Gastrocnemius medialis (tissue), 4 donors: ENCODE data around the gene RIPK4. TPM values are rescaled to one million over a fixed set of nuclear protein-coding genes. Genes with fewer than 3 reads are reported as not detected.

Experiments
- ATAC-seq, 2 donors: fragments of 150-250 bp; one replicate each; pipeline ENCODE4 v1.9.1; 2016
- DNase-seq, 2 donors: peaks; one replicate each; pipeline ENCODE4 v3.0.0-alpha.2; 2019
- H3K27ac ChIP-seq, 4 donors: fragments of 200-600 bp; sonication (generic); 1 replicate in 1 of 4; 2 replicates in 3 of 4; pipeline ENCODE4 v1.5.1; 2016 to 2018; ENCODE audit warnings: mild to moderate bottlenecking in 2 of 4, moderate library complexity in 1 of 4
- H3K27me3 ChIP-seq, 3 donors: fragments of 200-600 bp; sonication (generic) in 2 of 3; 1 replicate in 1 of 3; 2 replicates in 2 of 3; pipeline versions ENCODE4 v1.5.1 to v1.6.0; 2016 to 2019; ENCODE audit warnings: mild to moderate bottlenecking in 1 of 3, moderate library complexity in 1 of 3
- H3K36me3 ChIP-seq, 2 donors: fragments of 200-600 bp; sonication (generic) in 1 of 2; one replicate each; pipeline ENCODE4 v1.5.1; 2017 to 2018
- H3K4me1 ChIP-seq, 2 donors: fragments of 200-600 bp; sonication (generic) in 1 of 2; one replicate each; pipeline ENCODE4 v1.5.1; 2016 to 2017; ENCODE audit warnings: mild to moderate bottlenecking in 2 of 2
- H3K4me3 ChIP-seq, 4 donors: fragments of 200-600 bp; sonication (generic) in 3 of 4; 1 replicate in 1 of 4; 2 replicates in 3 of 4; pipeline ENCODE4 v1.5.1; 2016 to 2019; ENCODE audit warnings: mild to moderate bottlenecking in 2 of 4
- H3K9me3 ChIP-seq, 3 donors: fragments of 200-600 bp; sonication (generic) in 2 of 3; 1 replicate in 1 of 3; 2 replicates in 2 of 3; pipeline ENCODE4 v1.5.1; 2016 to 2019
- CTCF ChIP-seq, 5 experiments: fragments of 450-650 bp in 3 of 5; fragments of 200-600 bp in 2 of 5; sonication (generic) in 2 of 5; IDR thresholded peaks in 4 of 5; conservative IDR thresholded peaks in 1 of 5; 1 replicate in 4 of 5; 2 replicates in 1 of 5; pipeline ENCODE4 v1.5.1; 2016 to 2019; ENCODE audit warnings: antibody characterized with exemption in 5 of 5, mild to moderate bottlenecking in 3 of 5, moderate library complexity in 3 of 5
- POLR2A ChIP-seq, 2 donors: fragments of 450-650 bp; IDR thresholded peaks; one replicate each; pipeline ENCODE4 v1.6.1; 2017; ENCODE audit warnings: antibody characterized with exemption in 2 of 2, mild to moderate bottlenecking in 2 of 2, moderate library complexity in 2 of 2
- in situ Hi-C, 4 donors: fragments of 200-750 bp; cut with MboI; loops; one replicate each; pipeline versions ENCODE4 v1.15.0 to v1.8.0; 2017; ENCODE audit warnings: low sequenced_read_pairs in 4 of 4
- intact Hi-C: fragments of 100-400 bp; cut with DNase I; formaldehyde crosslinking; loops from one replicate; pipeline ENCODE4 v1.15.1; 2023; ENCODE audit warnings: low total_unique reads
- total RNA-seq, 4 donors: library from RNA; depleted of rRNA; stranded (reverse); fragments of >200 nt; gene quantifications; one replicate each; pipeline versions ENCODE4 v1.1.0 to v1.2.3, GENCODE V29; 2016

RIPK4 gene
- total RNA-seq, 4 donors from 2014 or later = 0.04 to 0.07 TPM; not detected in 2

GRCh38 chr21:41772351-41773080, 5.7 kb upstream of the RIPK4 start:
- H3K27me3 ChIP-seq = peaks cover 35 to 49% (median 43%) of the 10 kb centered on the region in 3 donors
- no peaks in the 10 kb centered on the region for H3K9me3 ChIP-seq
- no peaks in the 10 kb centered on the region for H3K36me3 ChIP-seq
- intact Hi-C loops = no loop called here
- DNase-seq = no peak
- in situ Hi-C loops = loop anchor here in 3 of 4 donors (10.0 to 25.0 kb wide), 2 partner anchors 110 to 158 kb away; no protein-coding TSS in a partner anchor
- TF ChIP-seq CTCF (IDR thresholded peaks at IDR 0.05 in 4 of 5, conservative IDR thresholded peaks at IDR 0.05 in 1 of 5) (no peak), POLR2A (IDR thresholded peaks at IDR 0.05) (no peak)
- no peak overlapping the region for H3K4me3 ChIP-seq
- no peak for ATAC-seq
- no peak overlapping the region for H3K27ac ChIP-seq
- H3K4me1 ChIP-seq = peaks cover 12% of the 10 kb centered on the region in 2 donors

- peaks cover 45 to 58% (median 53%) of the 10 kb centered on the region in 3 donors for H3K27me3 ChIP-seq
- intact Hi-C loops = no loop called here
- no peak for DNase-seq
- peaks cover 15% of the 10 kb centered on the region in 2 donors for H3K4me1 ChIP-seq
- no peaks in the 10 kb centered on the region for H3K36me3 ChIP-seq
- no peaks in the 10 kb centered on the region for H3K9me3 ChIP-seq
- H3K4me3 ChIP-seq = no peak overlapping the region
- no peak overlapping the region for H3K27ac ChIP-seq
- ATAC-seq = no peak
- TF ChIP-seq CTCF (IDR thresholded peaks at IDR 0.05 in 4 of 5, conservative IDR thresholded peaks at IDR 0.05 in 1 of 5) (no peak), POLR2A (IDR thresholded peaks at IDR 0.05) (no peak)
- in situ Hi-C loops = loop anchor here in 3 of 4 donors (10.0 to 25.0 kb wide), 2 partner anchors 109 to 157 kb away; no protein-coding TSS in a partner anchor
Measured at GRCh38 chr21:41771625-41771945, 4.7 kb upstream of the RIPK4 start.

GRCh38 chr21:41770901-41771624, 4.2 kb upstream of the RIPK4 start:
- no peak overlapping the region for H3K27ac ChIP-seq
- H3K4me3 ChIP-seq = no peak overlapping the region
- peaks cover 50 to 63% (median 58%) of the 10 kb centered on the region in 3 donors for H3K27me3 ChIP-seq
- in situ Hi-C loops = loop anchor here in 3 of 4 donors (10.0 to 25.0 kb wide), 2 partner anchors 109 to 156 kb away; no protein-coding TSS in a partner anchor
- no peak for DNase-seq
- H3K9me3 ChIP-seq = no peaks in the 10 kb centered on the region
- intact Hi-C loops = no loop called here
- TF ChIP-seq CTCF (IDR thresholded peaks at IDR 0.05 in 4 of 5, conservative IDR thresholded peaks at IDR 0.05 in 1 of 5) (no peak), POLR2A (IDR thresholded peaks at IDR 0.05) (no peak)
- no peaks in the 10 kb centered on the region for H3K36me3 ChIP-seq
- peaks cover 15% of the 10 kb centered on the region in 2 donors for H3K4me1 ChIP-seq
- no peak for ATAC-seq

GRCh38 chr21:41769933-41770332, 3.1 kb upstream of the RIPK4 start:
- no peaks in the 10 kb centered on the region for H3K9me3 ChIP-seq
- TF ChIP-seq CTCF (IDR thresholded peaks at IDR 0.05 in 4 of 5, conservative IDR thresholded peaks at IDR 0.05 in 1 of 5) (no peak), POLR2A (IDR thresholded peaks at IDR 0.05) (no peak)
- intact Hi-C loops (no loop called here), in situ Hi-C loops (loop anchor here in 3 of 4 donors (10.0 to 25.0 kb wide), 2 partner anchors 108 to 155 kb away; no protein-coding TSS in a partner anchor)
- no peaks in the 10 kb centered on the region for H3K36me3 ChIP-seq
- ATAC-seq = no peak
- no peak overlapping the region for H3K4me3 ChIP-seq
- H3K27ac ChIP-seq = no peak overlapping the region
- peaks cover 15% of the 10 kb centered on the region in 2 donors for H3K4me1 ChIP-seq
- H3K27me3 ChIP-seq = peaks cover 60 to 69% (median 68%) of the 10 kb centered on the region in 3 donors
- DNase-seq = no peak
